Activated gamma-delta T cell (primary cell): ENCODE measurements around the gene SORL1.

Experiments
- DNase-seq: peaks from one replicate; lab custom pipeline; 2025; lab: John Stamatoyannopoulos, UW

The SORL1 gene

GRCh38 chr11:121453589-121454299 lies 1.6 kb downstream of the SORL1 start:
- DNase-seq: no peak

DNA sequence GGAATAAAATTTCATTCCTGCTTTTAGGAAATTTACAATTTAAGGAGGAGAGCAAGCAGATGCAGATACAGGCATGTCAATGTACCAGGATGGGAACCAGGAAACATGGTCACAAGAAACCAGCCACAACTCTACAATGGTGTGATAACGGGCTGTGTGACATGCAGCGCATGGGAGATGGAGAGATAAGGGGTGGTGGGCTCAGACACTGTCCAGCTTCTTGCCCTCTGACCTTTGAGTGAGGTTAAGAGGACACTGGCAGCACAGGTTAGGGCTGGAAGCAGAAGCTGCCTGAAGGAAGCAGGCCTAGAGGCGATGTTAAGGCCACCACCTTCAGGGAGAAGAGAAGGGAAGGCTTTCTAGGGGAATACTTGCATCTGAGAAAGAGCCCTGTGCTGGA lies 3.0 kb downstream of the SORL1 start:
- no peak for DNase-seq

- no peak for DNase-seq
Measured at GRCh38 chr11:121456151-121456550, 4.0 kb downstream of the SORL1 start.

DNA sequence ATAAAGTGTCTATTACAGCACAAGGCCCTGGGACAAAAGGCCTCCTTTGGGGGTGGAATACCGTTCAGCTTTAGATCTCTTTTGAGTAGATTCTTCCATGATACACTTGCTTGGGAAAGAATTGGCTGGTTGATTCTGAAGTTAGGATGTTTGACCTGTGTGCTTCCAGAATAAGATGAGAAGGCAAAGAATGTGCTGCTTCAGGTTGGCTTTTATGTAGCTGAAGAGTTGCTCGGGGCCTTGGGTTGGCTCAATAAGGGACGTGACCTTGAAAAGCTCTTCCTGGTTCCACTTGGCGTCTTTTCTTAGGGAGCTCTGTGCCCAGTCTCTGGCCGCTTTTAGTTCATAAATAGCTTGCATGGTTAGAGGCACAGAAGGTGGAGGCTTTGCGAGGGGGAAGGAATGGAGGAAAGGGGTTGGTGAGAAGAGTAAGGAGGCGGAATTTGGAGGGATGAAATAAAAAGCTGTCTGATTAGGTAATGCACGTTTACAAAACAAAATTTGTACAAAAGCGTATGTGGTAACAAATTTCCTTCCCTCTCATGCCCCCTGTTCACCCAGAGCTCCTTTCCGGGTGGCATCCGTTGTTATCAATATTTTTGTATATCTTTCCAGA lies 4.8 kb downstream of the SORL1 start:
- no peak for DNase-seq

DNA sequence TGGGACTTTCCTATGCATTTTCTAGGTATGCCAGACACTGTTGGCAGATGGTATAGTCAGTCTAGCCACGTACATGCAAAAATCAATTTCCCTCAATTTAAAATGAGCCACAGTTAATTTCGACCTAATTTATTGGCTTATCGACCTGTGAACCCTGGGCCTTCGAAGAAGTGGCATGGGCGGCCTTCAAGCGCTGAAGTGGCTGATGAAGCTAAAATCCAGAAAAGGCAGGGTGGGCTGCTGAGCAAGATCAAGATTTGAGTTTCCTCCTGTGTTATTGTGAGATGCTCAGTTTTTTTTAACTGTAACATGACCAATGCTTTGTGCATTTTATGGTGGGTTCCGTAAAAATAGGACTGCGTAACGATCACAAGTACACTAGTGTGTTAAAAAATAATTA lies 6.4 kb downstream of the SORL1 start:
- no peak for DNase-seq

DNA sequence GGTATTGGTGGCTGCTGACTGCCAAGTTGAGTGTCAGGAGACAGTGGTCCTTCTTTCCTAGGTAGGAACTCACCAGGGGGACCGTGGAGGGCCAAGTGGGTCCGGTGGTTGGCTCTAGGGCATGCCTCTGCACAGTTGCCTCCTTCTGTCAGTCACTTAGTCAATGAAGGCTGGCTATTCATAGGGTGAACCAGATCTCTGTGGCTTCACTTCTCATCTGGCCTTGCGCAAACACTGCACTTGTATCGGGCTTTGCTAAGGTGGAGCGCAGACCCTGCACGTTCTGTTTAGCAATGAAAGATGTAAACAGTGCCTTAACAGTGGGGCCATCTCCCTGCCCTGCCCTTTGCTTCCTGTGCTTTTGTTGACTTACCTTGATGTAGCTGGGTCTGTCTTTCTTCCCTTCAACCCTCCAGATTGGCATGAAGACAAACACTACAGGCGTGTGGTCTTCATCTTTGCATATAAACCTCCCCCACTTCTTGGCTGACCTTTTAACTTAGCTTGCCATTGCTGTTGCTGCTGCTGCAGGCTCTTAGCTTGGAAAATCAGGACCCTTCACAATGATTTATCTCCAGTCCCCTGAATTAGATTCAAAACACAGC lies 7.4 kb downstream of the SORL1 start:
- DNase-seq: no peak

GRCh38 chr11:121460941-121461514 lies 8.9 kb downstream of the SORL1 start:
- no peak for DNase-seq

DNA sequence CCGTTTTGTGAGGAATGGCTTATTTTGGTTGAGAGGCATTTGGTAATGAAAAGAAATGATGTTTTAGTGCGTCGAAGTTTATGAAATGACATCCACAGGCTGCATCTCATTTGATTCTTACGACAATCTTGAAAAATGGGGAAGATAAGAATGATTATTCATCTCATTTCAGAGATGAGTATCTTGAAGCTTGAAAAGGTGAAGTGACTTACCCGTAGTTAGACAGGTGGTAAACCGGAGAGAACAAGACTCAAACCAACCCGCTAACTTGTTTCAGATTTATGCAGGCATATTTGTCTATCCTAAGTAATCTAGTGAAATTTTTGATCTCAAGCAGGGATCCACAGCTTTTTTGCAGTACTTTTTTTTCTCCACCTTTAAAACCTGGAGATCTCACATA lies 9.7 kb downstream of the SORL1 start:
- DNase-seq: no peak

- DNase-seq: no peak
Measured at GRCh38 chr11:121463689-121464335, 11.7 kb downstream of the SORL1 start.

GRCh38 chr11:121464352-121464946 lies 12.3 kb downstream of the SORL1 start:
- peak; percentile 52 for DNase-seq

DNA sequence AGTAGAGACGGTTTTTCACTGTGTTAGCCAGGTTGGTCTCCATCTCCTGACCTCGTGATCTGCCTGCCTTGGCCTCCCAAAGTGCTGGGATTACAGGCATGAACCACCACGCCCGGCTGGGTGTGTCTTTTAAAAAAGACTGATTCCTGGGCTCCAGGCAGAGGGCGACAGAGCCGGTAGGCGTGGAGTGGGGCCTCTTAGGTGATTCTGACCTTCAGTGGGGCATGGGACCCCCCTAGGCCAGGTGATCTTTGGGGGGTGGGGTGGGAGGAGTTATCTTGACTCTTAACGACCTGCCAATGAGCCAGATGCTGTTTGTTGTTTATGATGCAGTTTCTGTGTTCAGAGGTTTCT lies 13.6 kb downstream of the SORL1 start:
- DNase-seq: no peak

- no peak for DNase-seq
Measured at GRCh38 chr11:121466063-121466794, 14.1 kb downstream of the SORL1 start.

DNA sequence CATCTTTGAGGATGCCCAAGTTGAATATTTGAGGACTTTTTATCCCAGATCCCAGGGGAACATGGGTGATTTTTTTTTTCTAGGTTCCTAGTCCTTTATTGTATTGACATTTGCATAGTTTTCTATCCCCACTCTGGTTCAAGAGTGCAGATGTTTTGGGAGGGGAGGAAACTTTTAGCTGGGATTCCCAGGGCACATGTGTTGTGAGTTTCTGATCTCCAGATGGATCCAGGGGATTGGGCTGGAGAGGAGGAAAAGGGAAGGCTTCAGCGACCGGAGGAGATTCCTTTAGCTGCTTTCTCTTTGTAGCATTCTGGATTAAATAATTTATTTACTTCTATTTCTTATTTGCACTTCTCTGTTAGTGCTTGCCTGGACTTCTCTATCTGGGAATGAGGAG lies 15.4 kb downstream of the SORL1 start:
- no peak for DNase-seq

DNA sequence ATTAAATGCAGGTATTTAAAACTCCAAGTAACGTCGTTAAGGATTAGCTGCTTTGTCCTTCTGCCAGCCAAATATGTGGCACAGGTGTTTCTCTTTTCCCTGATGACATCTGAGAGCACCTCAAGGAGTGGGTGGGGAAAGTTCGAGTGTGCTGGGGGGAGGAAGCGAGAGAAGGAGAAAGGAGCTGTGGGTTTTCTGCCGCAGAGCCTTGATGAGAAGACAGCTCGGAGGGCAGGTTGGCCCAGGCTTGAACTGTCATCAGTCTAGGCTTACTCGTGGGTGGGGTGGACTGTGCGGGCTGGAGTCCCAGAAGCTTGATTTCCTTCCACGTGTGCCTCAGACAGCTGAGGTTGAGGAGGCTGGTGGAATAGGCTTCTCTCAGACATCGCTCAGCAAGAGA lies 15.9 kb downstream of the SORL1 start:
- DNase-seq: no peak

GRCh38 chr11:121469910-121470309 lies 17.8 kb downstream of the SORL1 start:
- DNase-seq: no peak

DNA sequence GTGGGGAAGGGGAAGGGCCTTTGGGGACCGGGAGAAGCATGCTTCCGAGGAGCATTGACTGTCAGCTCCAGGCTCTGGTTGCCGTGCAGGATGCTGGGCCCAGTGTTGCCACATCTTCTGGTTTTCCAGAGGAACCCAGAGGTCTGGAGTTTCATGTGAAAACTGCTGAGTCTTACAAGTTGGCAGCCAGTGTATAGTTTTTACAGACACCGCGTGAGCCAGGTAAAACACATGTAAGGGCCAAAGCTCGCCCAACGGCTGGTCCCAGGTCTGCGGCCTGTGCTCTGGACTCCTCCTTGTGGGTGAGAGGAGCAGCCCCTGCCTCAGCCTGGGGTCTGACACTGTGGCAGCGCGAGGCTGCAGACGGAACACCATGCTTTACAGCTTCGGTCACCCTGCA lies 19.1 kb downstream of the SORL1 start:
- DNase-seq: no peak

DNA sequence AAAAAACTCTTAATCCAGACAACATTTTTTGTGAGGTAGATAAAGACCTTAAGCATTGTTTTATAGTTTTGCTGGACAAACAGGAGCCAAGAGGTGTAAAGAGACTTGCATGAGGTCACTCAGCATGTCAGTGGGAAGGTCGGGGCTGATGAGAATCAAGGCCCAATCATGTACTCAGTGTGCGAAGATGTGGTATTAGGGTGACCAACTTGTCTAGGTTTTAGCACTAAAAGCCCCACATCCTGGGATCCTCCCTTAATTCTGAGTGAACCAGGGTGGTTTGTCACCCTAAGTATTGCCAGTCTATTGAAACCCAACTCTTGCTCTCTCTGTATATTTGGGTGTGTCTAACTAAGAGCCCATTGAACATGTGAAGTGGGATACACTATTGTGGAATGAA lies 20.2 kb downstream of the SORL1 start:
- DNase-seq: no peak

DNA sequence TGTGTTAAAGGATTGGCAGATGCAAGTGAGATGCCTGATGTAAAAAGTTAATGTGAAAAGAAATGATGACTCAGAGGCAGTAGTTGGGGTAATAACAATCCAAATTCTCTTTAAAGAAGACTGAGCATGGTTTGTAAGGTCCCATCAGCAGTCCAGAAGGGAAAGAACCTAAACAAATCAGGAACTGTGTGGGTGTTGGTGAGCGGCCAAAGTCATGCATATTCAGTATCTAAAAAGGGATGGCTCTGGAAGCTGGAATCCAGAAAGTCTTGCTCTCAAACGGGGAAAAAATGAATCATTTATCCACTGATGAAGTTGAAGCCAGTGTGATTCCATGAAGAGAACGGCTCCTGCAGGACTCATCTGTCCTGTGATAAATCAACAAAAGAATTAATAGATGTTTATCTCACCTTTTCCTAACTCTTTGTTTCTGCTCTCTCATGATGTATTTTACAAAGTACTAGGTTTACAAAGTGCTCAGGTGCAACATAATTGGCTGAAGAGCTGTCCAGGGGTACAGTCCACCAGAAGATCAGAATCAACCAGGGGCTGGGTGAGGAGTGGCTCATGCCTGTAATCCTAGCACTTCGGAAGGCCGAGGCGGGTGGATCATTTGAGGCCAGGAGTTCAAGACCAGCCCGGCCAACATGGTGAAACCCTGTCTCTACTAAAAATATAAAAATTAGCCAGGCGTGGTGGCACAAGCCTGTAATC lies 21.1 kb downstream of the SORL1 start:
- no peak for DNase-seq

DNA sequence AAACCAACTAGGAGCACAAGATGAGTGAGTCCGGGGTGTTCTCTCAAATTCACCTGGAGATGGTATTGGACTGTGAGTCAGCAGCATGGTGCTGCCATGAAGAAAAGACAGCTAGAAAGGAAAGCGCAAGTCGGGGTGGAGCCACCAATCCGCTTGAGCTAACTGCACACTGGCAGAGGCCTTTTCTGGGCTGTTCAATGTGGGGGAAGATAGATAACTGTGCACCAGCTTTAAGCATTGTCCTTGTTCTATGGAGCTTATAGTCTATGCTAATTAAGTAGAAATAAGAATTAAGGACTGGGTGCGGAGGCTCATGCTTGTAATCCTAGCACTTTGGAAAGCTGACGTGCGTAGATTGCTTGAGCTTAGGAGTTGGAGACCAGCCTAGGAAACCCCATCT lies 22.6 kb downstream of the SORL1 start:
- DNase-seq: no peak

GRCh38 chr11:121476379-121477032 lies 24.4 kb downstream of the SORL1 start:
- no peak for DNase-seq
